ENCODE measurements around the gene GYPC. TPM values are rescaled to one million over a fixed set of nuclear protein-coding genes. Genes with fewer than 3 reads are reported as not detected.

The GYPC gene
- total RNA-seq, 1 donor from 2014 or later: 59.9 TPM

DNA sequence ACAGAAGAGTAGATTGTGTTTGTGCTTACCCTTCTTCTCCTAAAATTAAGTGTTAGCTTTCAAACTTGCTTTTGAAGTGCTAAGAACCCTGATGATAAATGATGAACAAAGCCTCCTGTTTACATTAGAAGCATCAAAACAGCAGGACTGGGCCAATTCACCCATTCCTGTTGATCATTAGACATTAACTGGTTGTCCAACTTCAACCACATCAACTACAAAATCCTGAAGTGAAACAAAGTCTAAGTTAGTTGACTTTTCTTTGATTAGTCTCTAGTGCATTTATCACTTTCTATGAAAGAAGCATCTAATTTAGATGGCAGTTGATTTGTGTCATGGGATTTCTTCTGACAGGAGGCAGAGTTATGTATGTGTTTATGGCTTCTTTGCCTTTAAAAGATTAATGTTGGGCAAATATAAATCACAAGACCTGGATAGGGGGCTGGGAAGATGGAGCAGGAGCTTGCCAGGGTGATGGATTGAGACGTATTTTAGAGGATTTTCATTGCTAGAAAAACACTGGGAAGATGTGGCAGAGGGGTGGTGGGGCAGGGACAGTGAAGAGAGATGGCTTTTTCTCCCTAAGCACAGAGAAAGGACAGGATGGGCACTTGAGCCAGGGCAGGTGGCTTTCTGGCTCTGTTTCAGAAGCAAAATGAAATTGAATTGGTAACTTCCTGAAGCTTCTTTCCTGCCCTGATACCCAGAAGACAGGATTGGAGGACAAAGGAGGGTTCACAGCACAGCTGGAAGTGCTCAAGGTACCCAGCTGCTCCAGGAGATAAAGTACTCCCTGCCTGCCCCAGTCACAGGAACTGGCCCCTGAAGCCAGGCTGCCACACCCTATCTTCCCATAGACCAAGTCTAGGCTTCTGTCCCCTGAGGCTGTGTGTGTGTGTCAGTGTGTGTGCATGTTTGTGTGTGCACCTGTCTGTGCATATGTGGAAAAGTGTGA lies 20.5 kb downstream of the GYPC start:
- no peak for DNase-seq (ENCODE audit: low read depth)
- H3K4me3 ChIP-seq (ENCODE audit: low read depth, low read length): no peak overlapping the region
- TF ChIP-seq, protein P1, sequence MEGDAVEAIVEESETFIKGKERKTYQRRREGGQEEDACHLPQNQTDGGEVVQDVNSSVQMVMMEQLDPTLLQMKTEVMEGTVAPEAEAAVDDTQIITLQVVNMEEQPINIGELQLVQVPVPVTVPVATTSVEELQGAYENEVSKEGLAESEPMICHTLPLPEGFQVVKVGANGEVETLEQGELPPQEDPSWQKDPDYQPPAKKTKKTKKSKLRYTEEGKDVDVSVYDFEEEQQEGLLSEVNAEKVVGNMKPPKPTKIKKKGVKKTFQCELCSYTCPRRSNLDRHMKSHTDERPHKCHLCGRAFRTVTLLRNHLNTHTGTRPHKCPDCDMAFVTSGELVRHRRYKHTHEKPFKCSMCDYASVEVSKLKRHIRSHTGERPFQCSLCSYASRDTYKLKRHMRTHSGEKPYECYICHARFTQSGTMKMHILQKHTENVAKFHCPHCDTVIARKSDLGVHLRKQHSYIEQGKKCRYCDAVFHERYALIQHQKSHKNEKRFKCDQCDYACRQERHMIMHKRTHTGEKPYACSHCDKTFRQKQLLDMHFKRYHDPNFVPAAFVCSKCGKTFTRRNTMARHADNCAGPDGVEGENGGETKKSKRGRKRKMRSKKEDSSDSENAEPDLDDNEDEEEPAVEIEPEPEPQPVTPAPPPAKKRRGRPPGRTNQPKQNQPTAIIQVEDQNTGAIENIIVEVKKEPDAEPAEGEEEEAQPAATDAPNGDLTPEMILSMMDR (conservative IDR thresholded peaks at IDR 0.05; ENCODE audit: low read depth, low read length): no peak

DNA sequence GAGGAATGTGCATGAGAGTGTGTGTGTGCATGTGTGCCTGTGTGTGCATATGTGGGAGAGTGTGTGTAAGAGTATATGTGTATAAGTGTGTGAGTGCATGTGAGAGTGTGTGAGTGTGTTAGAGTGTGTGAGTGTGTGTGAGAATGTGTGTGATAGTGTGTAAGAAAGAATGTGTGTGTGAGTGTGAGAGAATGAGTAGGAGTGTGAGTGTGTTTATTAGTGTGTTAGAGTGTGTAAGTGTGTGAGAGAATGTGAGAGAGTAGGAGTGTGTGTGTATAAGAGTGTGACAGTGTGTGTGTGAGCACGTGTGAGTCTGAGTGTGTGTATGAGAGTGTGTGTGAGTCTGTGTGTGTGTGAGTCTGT lies 21.2 kb downstream of the GYPC start:
- no peak for DNase-seq (ENCODE audit: low read depth)
- H3K4me3 ChIP-seq (ENCODE audit: low read depth, low read length): no peak overlapping the region
- TF ChIP-seq, protein P1 (conservative IDR thresholded peaks at IDR 0.05; ENCODE audit: low read depth, low read length): no peak

GRCh38 chr2:126678269-126679065 lies 22.5 kb downstream of the GYPC start:
- no peak for DNase-seq (ENCODE audit: low read depth)
- TF ChIP-seq, protein P1 (conservative IDR thresholded peaks at IDR 0.05; ENCODE audit: low read depth, low read length): no peak
- H3K4me3 ChIP-seq (ENCODE audit: low read depth, low read length): no peak overlapping the region

DNA sequence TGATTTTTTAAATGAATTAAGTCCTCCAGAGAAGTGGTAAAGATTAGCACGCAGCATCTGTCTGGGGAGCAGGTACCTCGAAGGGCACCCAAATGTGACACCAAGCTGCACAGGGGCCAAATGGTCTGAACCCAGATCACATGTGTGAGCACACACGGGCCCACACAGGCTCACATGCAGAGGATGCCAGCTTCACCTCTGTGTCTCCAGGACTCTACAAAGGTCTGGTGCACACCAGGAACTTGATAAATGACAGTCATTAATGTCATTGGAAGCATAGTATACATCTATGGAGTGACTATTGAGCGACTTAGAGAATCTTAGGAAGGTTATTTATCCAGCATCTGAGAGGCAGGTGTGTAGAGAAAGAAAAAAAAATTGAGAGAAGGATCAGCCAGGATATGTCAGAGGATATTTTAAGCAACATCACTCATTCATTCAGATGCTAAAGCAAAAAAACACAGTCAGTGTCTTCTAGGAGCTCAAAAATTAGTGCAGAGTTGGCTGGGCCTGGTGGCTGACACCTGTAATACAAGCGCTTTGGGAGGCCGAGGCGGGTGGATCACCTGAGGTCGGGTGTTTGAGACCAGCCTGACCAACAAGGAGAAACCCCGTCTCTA lies 23.2 kb downstream of the GYPC start:
- no peak overlapping the region for H3K4me3 ChIP-seq (ENCODE audit: low read depth, low read length)
- TF ChIP-seq, protein P1 (conservative IDR thresholded peaks at IDR 0.05; ENCODE audit: low read depth, low read length): no peak
- no peak for DNase-seq (ENCODE audit: low read depth)

GRCh38 chr2:126681505-126681904 lies 25.5 kb downstream of the GYPC start:
- TF ChIP-seq, protein P1 (conservative IDR thresholded peaks at IDR 0.05; ENCODE audit: low read depth, low read length): no peak

GRCh38 chr2:126685629-126686028 lies 29.7 kb downstream of the GYPC start:
- TF ChIP-seq, protein P1 (conservative IDR thresholded peaks at IDR 0.05; ENCODE audit: low read depth, low read length): no peak
- DNase-seq (ENCODE audit: low read depth): no peak
- H3K4me3 ChIP-seq (ENCODE audit: low read depth, low read length): no peak overlapping the region

More at GRCh38 chr2:126681505-126681904, 25.5 kb downstream of the GYPC start:
- DNase-seq (ENCODE audit: low read depth): no peak
- H3K4me3 ChIP-seq (ENCODE audit: low read depth, low read length): no peak overlapping the region

Measured in epithelial cell of proximal tubule (primary cell).